GM21529 (cell line): ENCODE measurements around the gene MFAP3.

Source experiments
- ATAC-seq: cut with Tn5 transposase; IDR thresholded peaks from one replicate; pipeline ENCODE4 v1.9.1; 2021; ENCODE audit not compliant: unreplicated experiment

Gene MFAP3

GRCh38 chr5:154090656-154091055 lies 51.9 kb downstream of the MFAP3 start:
- ATAC-seq, result no peak

DNA sequence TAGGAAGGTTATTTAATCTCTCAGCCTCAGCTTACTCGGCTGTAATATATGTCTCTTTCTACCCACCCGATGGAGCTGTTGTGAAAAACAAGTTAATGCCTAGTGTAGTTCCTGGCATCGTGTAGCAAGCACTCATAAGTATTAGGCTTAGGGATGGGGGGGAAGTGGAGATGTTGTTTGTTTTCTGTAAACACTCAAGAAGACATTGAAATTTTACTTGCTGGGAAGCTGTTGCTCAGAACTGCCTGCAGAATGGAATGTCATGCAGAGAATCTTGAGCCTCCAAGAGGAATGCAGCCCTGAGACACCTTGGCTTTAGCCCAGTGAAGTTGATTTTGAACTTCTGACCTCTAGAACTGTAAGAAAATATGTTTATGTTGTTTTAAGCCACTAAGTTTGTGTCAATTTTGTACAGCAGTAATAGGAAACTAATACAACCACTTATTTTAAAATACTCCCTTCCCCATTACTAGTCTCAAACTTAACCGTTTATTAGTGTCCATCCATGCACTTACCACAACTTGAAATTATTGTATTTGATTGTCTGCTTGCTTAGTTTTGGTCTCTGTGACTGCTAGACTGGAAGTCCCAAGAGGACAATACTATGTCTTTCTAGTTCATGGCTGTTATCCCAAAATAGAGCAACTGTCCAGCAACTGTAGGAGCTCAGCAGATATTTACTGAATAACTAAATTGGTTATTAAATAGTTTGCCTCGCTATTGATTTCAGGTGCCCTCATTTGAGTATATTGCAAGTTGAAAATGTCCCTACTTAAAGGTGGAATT lies 53.8 kb downstream of the MFAP3 start:
- ATAC-seq, result no peak

GRCh38 chr5:154093142-154093532 lies 54.4 kb downstream of the MFAP3 start:
- no peak for ATAC-seq

DNA sequence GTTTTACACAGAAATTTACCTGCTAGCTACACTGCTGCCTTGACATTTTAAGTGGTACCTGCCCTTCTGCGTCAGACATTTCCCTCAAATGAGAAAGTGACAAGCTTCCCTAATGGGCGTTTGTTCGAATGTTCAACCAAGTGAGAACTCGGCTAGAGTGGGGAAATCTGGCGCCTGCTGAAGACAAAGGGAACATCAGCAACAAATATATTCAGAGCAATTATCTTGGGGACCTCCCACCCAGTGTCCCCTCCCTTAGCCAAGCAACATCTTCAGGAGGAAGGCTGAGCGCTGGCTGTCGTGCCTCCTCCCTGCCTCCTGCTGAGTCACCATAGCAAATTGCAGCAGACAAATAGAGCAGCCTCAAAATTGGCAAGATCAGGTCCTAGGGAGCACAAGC lies 57.1 kb downstream of the MFAP3 start:
- ATAC-seq, result no peak

DNA sequence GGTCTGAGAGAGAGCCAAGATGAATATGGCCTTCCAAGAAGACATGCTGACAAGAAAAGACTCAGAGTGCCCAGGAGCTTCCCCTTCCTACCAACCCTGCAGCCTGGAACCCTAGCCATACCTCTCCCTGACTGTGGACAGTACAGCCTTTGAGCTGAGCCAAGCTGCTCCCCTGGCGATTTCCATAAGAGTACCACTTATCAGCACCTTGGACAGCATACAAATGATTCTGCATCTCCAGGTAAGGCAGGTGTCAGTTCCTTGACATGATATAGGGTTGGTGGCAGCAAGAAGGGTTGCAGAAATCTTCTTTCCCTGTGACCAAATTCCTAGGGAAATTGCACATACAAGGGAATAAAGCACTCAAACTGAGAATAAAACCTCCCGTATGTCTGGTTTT lies 58.3 kb downstream of the MFAP3 start:
- ATAC-seq, result no peak

GRCh38 chr5:154098465-154098864 lies 59.7 kb downstream of the MFAP3 start:
- ATAC-seq, result no peak

GRCh38 chr5:154101184-154101583 lies 62.4 kb downstream of the MFAP3 start:
- no peak for ATAC-seq

GRCh38 chr5:154103233-154103632 lies 64.5 kb downstream of the MFAP3 start:
- no peak for ATAC-seq
